ENCODE data around the gene ANK3. TPM values are rescaled to one million over a fixed set of nuclear protein-coding genes. Genes with fewer than 3 reads are reported as not detected.

The ANK3 gene
- total and polyA plus RNA-seq, 2 donors (not counting 3 experiments of a cell fraction or from before 2014, with no cell fraction given): 0.88 to 8.5 TPM

DNA sequence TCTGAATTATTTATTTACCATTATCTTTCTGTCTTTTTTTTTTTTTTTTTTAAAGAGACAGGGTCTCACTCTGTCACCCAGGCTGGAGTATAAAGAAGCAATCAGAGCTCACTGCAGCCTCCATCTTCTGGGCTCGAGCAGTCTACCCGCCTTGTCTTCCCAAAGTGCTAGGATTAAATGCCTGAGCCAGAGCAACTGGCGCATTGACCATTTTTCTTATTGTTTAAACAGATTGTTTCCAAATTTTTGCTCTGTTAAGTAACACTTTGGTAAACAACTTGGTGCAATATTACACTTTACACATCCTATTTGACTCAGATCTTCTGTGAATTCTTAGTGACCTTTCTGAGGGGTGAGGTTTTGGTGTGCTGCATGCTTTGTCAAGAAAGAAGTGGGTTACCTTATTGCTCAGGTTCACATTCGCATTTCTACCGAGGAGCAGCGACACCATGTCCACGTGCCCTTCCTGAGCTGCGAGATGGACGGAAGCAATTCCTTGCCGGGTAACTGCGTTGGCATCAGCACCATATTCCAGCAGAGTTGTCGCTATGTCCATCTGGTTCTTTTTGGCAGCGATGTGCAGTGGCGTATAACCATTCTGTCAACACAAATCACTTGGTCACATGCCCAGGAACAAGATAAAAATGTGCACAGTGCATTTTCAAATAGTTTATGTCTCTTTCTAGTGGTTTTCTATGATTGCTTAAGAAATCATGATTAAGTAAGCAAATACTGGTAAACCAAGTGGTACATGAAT, 203.2 kb downstream of the ANK3 start:
- FAIRE-seq: no peak

More for the DNA sequence above, 203.2 kb downstream of the ANK3 start:
- no peak overlapping the region for H3K4me3 ChIP-seq (replicated peaks in 1 of 3; ENCODE audit: insufficient read depth in 1 of 3, low read depth in 1 of 3, low read length in 3 of 3)
- ChIA-PET CTCF (interaction anchor here (1.4 to 1.5 kb wide), 3 partner anchors 11 to 18 kb away, joined by 5 to 6 read pairs (median 6); no protein-coding TSS in a partner anchor), POLR2A (no interaction called here)
- no peaks in the 10 kb centered on the region for H3K9me3 ChIP-seq (replicated peaks; ENCODE audit: control insufficient read depth, insufficient read depth, low read length)
- no peak for DNase-seq (ENCODE audit: low read depth, low spot score)
- H3K36me3 ChIP-seq (ENCODE audit: control insufficient read depth in 2 of 2, extremely low read depth in 1 of 2, insufficient read depth in 2 of 2, low read length in 2 of 2): no peaks in the 10 kb centered on the region
- no peak overlapping the region for H3K4me2 ChIP-seq (ENCODE audit: insufficient read depth, low read length)
- no peaks in the 10 kb centered on the region for H3K27me3 ChIP-seq (ENCODE audit: control insufficient read depth in 2 of 2, insufficient read depth in 2 of 2, low read length in 2 of 2)
- no peaks in the 10 kb centered on the region for H3K79me2 ChIP-seq (ENCODE audit: control insufficient read depth, insufficient read depth, low read length)
- no peaks in the 10 kb centered on the region for H4K20me1 ChIP-seq (replicated peaks; ENCODE audit: control insufficient read depth, extremely low read depth, insufficient read depth, low read length)
- no peak overlapping the region for H2AFZ ChIP-seq (ENCODE audit: low read depth, low read length)
- H3K9ac ChIP-seq (replicated peaks; ENCODE audit: extremely low read depth, insufficient read depth, low read length): no peak overlapping the region
- intact Hi-C loops (cut with micrococcal nuclease) (no loop called here), dilution Hi-C loops (cut with MboI; ENCODE audit: extremely low pct_ligation_motif_present, low sequenced_read_pairs) (no loop called here)
- no peaks in the 10 kb centered on the region for H3K9me1 ChIP-seq (replicated peaks; ENCODE audit: control insufficient read depth, extremely low read depth, insufficient read depth, low read length)
- TF ChIP-seq EZH2 (IDR thresholded peaks at IDR 0.05; ENCODE audit: borderline replicate concordance, low read depth, low read length, severe bottlenecking) (no peak), FOS (IDR thresholded peaks at IDR 0.05; ENCODE audit: borderline replicate concordance, insufficient read depth, low read length) (no peak), JUN (IDR thresholded peaks at IDR 0.05; ENCODE audit: borderline replicate concordance, insufficient read depth, insufficient read length, low read depth) (no peak), GATA2 (IDR thresholded peaks at IDR 0.05; ENCODE audit: insufficient read depth, insufficient read length, low read depth, low read length) (no peak), POLR2AphosphoS5 (IDR thresholded peaks at IDR 0.05; ENCODE audit: insufficient read depth, low read depth, low read length) (no peak), MAX (IDR thresholded peaks at IDR 0.05; ENCODE audit: insufficient read depth, insufficient read length) (no peak), MYC (IDR thresholded peaks at IDR 0.05; ENCODE audit: low read depth, low read length) (no peak), POLR2A (IDR thresholded peaks at IDR 0.05; ENCODE audit: low read depth, low read length) (no peak), CTCF (IDR thresholded peaks at IDR 0.05; ENCODE audit: extremely low read depth in 1 of 2, insufficient read depth in 1 of 2, low read depth in 1 of 2, low read length in 2 of 2) (no peak)
- no peak overlapping the region for H3K27ac ChIP-seq (ENCODE audit: insufficient read depth, low read depth, low read length)
- H3K4me1 ChIP-seq (ENCODE audit: control insufficient read depth, extremely low read depth, insufficient read depth, low read length): peaks cover 9% of the 10 kb centered on the region
- no TSS peak for BruUV-seq (replicated peaks)
